ENCODE measurements around the gene LEKR1.

LEKR1 gene

GRCh38 chr3:157069406-157069805 lies 243.3 kb downstream of the LEKR1 start:
- Histone ChIP-seq H3K27ac (no peak overlapping the region), H3K4me3 (no peak overlapping the region), H3K9ac (ENCODE audit: insufficient read length) (no peak overlapping the region), H3K36me3 (ENCODE audit: insufficient read depth, low read length) (no peaks in the 10 kb centered on the region), H3K9me3 (ENCODE audit: low read depth, low read length) (no peaks in the 10 kb centered on the region)
- no peak for DNase-seq (ENCODE audit: low read depth, low spot score)
- no peak for TF ChIP-seq EZH2 (IDR thresholded peaks at IDR 0.05)
- no peak for TF ChIP-seq POLR2AphosphoS5 (IDR thresholded peaks at IDR 0.05; ENCODE audit: borderline replicate concordance, low read depth, low read length)
- no peak for TF ChIP-seq FOXP2 (optimal IDR thresholded peaks at IDR 0.05; ENCODE audit: control extremely low read depth, extremely low read length, insufficient read depth)

- no peak for DNase-seq (ENCODE audit: low read depth, low spot score)
- H3K9ac ChIP-seq (ENCODE audit: insufficient read length), result no peak overlapping the region
- TF ChIP-seq EZH2 (IDR thresholded peaks at IDR 0.05) (no peak), POLR2AphosphoS5 (IDR thresholded peaks at IDR 0.05; ENCODE audit: borderline replicate concordance, low read depth, low read length) (no peak), FOXP2 (optimal IDR thresholded peaks at IDR 0.05; ENCODE audit: control extremely low read depth, extremely low read length, insufficient read depth) (no peak)
- H3K27ac ChIP-seq, result no peak overlapping the region
- H3K4me3 ChIP-seq, result no peak overlapping the region
- H3K9me3 ChIP-seq (ENCODE audit: low read depth, low read length), result no peaks in the 10 kb centered on the region
- no peaks in the 10 kb centered on the region for H3K36me3 ChIP-seq (ENCODE audit: insufficient read depth, low read length)
Observed at GRCh38 chr3:157069846-157070677, 243.9 kb downstream of the LEKR1 start.

DNA sequence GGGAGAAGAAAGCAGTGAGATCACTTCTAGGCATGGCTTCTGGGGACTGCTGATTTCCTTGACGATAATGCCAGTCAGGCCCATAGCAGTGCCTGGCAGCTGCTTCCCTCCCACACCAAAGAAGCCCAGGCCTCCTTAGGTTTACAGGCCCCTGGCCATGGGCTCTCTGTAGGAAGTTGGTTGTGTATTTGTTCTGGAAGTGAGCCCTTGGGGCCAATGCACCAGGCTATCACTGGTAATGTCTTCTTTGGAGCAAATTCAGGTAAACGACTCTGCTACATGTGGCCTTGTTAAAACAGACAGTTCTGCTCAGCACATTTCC lies 244.5 kb downstream of the LEKR1 start:
- H3K27ac ChIP-seq, result no peak overlapping the region
- DNase-seq (ENCODE audit: low read depth, low spot score), result no peak
- TF ChIP-seq FOXP2 (optimal IDR thresholded peaks at IDR 0.05; ENCODE audit: control extremely low read depth, extremely low read length, insufficient read depth), result no peak
- no peak for TF ChIP-seq POLR2AphosphoS5 (IDR thresholded peaks at IDR 0.05; ENCODE audit: borderline replicate concordance, low read depth, low read length)
- TF ChIP-seq EZH2 (IDR thresholded peaks at IDR 0.05), result no peak

DNA sequence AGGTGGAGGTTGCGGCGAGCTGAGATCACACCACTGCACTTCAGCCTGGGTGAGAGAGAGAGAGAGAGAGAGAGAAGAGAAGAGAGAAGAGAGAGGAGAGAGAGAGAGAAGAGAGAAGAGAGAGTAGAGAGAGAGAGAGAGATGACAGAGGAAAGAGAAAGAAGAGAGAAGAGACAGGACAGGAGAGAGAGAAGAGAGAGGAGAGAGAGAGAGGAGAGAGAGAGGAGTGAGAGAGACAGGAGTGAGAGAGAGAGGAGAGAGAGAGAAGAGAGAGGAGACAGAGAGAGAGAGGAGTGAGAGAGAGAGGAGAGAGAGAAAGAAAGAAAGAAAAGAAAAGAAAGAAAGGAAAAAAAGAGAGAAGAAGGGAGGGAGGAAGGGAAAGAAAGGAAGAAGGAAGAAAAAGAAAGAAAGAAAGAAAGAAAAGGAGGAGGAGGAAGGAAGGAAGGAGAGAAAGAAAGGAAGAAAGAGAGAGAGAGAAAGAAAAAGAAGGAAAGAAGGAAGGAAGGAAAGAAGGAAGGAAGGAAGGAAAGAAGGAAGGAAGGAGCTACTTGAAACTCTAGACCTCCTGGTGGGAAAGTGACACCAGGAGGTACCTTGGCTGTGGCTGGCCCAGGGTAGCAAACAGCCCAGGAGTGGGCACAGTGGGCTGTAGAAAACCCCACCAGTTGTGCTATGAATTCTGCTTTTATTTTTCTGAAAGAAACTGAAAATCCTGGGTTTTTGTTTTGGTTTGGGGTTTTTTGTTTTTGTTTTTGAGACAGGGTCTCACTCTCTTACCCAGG lies 245.8 kb downstream of the LEKR1 start:
- TF ChIP-seq POLR2AphosphoS5 (IDR thresholded peaks at IDR 0.05; ENCODE audit: borderline replicate concordance, low read depth, low read length) (no peak), FOXP2 (optimal IDR thresholded peaks at IDR 0.05; ENCODE audit: control extremely low read depth, extremely low read length, insufficient read depth) (no peak), EZH2 (IDR thresholded peaks at IDR 0.05) (no peak)
- Histone ChIP-seq H3K4me3 (no peak overlapping the region), H3K36me3 (ENCODE audit: insufficient read depth, low read length) (no peaks in the 10 kb centered on the region), H3K9me3 (ENCODE audit: low read depth, low read length) (no peaks in the 10 kb centered on the region), H3K27ac (no peak overlapping the region), H3K9ac (ENCODE audit: insufficient read length) (no peak overlapping the region)
- no peak for DNase-seq (ENCODE audit: low read depth, low spot score)

More for the DNA sequence above, 244.5 kb downstream of the LEKR1 start:
- Histone ChIP-seq H3K36me3 (ENCODE audit: insufficient read depth, low read length) (no peaks in the 10 kb centered on the region), H3K4me3 (no peak overlapping the region), H3K9me3 (ENCODE audit: low read depth, low read length) (no peaks in the 10 kb centered on the region), H3K9ac (ENCODE audit: insufficient read length) (no peak overlapping the region)

GRCh38 chr3:157073810-157074209 lies 247.7 kb downstream of the LEKR1 start:
- Histone ChIP-seq H3K9ac (ENCODE audit: insufficient read length) (no peak overlapping the region), H3K36me3 (ENCODE audit: insufficient read depth, low read length) (no peaks in the 10 kb centered on the region), H3K4me3 (peak overlapping the region; percentile 28; the same call in 1 of the 2 replicates), H3K9me3 (ENCODE audit: low read depth, low read length) (no peaks in the 10 kb centered on the region), H3K27ac (peak overlapping the region; percentile 4; the same call in 1 of the 2 replicates)
- TF ChIP-seq FOXP2 (optimal IDR thresholded peaks at IDR 0.05; ENCODE audit: control extremely low read depth, extremely low read length, insufficient read depth), result peak; percentile 89
- no peak for TF ChIP-seq POLR2AphosphoS5 (IDR thresholded peaks at IDR 0.05; ENCODE audit: borderline replicate concordance, low read depth, low read length)
- no peak for DNase-seq (ENCODE audit: low read depth, low spot score)

GRCh38 chr3:157074490-157074889 lies 248.3 kb downstream of the LEKR1 start:
- TF ChIP-seq EZH2 (IDR thresholded peaks at IDR 0.05) (no peak), POLR2AphosphoS5 (IDR thresholded peaks at IDR 0.05; ENCODE audit: borderline replicate concordance, low read depth, low read length) (no peak), FOXP2 (optimal IDR thresholded peaks at IDR 0.05; ENCODE audit: control extremely low read depth, extremely low read length, insufficient read depth) (no peak)
- Histone ChIP-seq H3K9me3 (ENCODE audit: low read depth, low read length) (no peaks in the 10 kb centered on the region), H3K9ac (ENCODE audit: insufficient read length) (no peak overlapping the region), H3K4me3 (no peak overlapping the region), H3K27ac (no peak overlapping the region), H3K36me3 (ENCODE audit: insufficient read depth, low read length) (no peaks in the 10 kb centered on the region)
- no peak for DNase-seq (ENCODE audit: low read depth, low spot score)

DNA sequence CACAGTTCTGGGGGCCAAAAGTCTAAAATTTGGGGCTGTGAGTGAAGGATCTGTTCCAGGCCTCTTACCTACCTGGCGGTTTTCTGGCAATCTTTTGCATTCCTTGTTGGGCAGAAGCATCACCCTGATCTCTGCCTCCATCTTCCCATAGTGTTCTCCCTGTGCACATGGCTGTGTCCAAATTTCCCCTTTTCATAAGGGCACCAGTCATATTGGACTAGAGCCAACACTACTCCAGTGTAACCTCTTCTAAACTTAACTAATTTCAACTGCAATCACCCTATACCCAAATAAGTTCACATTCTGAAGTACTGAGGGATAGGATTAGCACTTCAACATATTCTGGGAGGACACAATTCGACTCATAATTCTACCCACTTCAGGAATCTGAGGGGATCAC lies 248.8 kb downstream of the LEKR1 start:
- no peak for DNase-seq (ENCODE audit: low read depth, low spot score)
- TF ChIP-seq EZH2 (IDR thresholded peaks at IDR 0.05) (no peak), POLR2AphosphoS5 (IDR thresholded peaks at IDR 0.05; ENCODE audit: borderline replicate concordance, low read depth, low read length) (no peak), FOXP2 (optimal IDR thresholded peaks at IDR 0.05; ENCODE audit: control extremely low read depth, extremely low read length, insufficient read depth) (no peak)

DNA sequence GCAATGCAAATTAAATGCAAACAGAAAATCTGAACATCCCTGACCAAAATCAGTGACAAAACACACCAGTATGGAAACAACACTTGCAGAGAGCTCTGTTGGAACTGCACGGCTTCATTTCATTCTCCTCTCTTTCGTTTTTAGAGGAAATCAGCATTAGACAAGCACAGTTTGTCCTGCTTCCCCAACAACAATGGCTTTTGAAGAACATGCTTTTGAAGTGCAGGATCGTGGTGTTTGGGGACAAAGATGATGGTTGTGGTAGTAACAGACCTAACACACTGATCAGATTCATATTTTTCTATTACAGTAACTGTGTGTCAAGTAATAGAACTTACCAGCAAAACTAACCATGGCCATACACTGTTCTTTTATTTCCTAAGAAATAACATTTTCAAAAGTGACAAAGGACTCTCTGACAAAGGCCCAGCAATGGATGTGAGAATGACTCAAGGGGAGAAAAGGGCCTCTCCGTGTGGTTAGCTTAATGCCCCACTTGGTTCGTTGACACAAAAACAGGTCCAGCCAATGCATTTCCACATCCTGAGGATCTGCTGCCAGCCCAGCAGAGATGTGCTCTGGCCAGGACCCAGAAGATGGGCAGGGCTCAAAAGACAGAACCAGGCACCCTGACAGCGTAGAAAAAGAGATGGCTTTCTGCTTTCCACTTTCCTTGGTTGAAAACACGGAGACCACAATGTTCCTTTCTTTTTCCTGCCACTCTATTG lies 249.7 kb downstream of the LEKR1 start:
- H3K9me3 ChIP-seq (ENCODE audit: low read depth, low read length), result no peaks in the 10 kb centered on the region
- H3K27ac ChIP-seq, result 0 out of 2 replicates have a peak overlapping the region, but pooled peaks have one; percentile 23
- H3K36me3 ChIP-seq (ENCODE audit: insufficient read depth, low read length), result no peaks in the 10 kb centered on the region
- no peak overlapping the region for H3K4me3 ChIP-seq
- H3K9ac ChIP-seq (ENCODE audit: insufficient read length), result no peak overlapping the region
- DNase-seq (ENCODE audit: low read depth, low spot score), result no peak
- TF ChIP-seq POLR2AphosphoS5 (IDR thresholded peaks at IDR 0.05; ENCODE audit: borderline replicate concordance, low read depth, low read length), result no peak
- no peak for TF ChIP-seq EZH2 (IDR thresholded peaks at IDR 0.05)
- TF ChIP-seq FOXP2 (optimal IDR thresholded peaks at IDR 0.05; ENCODE audit: control extremely low read depth, extremely low read length, insufficient read depth), result no peak

More for the DNA sequence above, 248.8 kb downstream of the LEKR1 start:
- Histone ChIP-seq H3K9ac (ENCODE audit: insufficient read length) (no peak overlapping the region), H3K36me3 (ENCODE audit: insufficient read depth, low read length) (no peaks in the 10 kb centered on the region), H3K27ac (no peak overlapping the region), H3K9me3 (ENCODE audit: low read depth, low read length) (no peaks in the 10 kb centered on the region), H3K4me3 (no peak overlapping the region)

All from SK-N-MC (cell line).